Sigmoid colon (tissue), 7 donors: ENCODE measurements around the gene ZNF280B. TPM values are rescaled to one million over a fixed set of nuclear protein-coding genes. Genes with fewer than 3 reads are reported as not detected.

ENCODE experiments used
- DNase-seq: peaks from one replicate; pipeline ENCODE4 v3.0.0-alpha.2; 2019
- H3K27ac ChIP-seq, 4 donors: fragments of 200-600 bp; sonication (generic); one replicate each; pipeline ENCODE4 v1.5.1; 2016 to 2019; ENCODE audit warnings: mild to moderate bottlenecking in 1 of 4
- H3K27me3 ChIP-seq, 3 donors: fragments of 200-600 bp; sonication (generic); one replicate each; pipeline ENCODE4 v1.5.1; 2019; ENCODE audit warnings: mild to moderate bottlenecking in 1 of 3
- H3K36me3 ChIP-seq, 4 donors: fragments of 200-600 bp; sonication (generic); one replicate each; pipeline ENCODE4 v1.5.1; 2016 to 2019
- H3K4me1 ChIP-seq, 4 donors: fragments of 200-600 bp; sonication (generic); one replicate each; pipeline ENCODE4 v1.5.1; 2017 to 2019
- H3K4me3 ChIP-seq, 4 donors: fragments of 200-600 bp; sonication (generic); one replicate each; pipeline ENCODE4 v1.5.1; 2017 to 2019; ENCODE audit warnings: mild to moderate bottlenecking in 2 of 4, moderate library complexity in 1 of 4
- H3K9me3 ChIP-seq, 4 donors: fragments of 200-600 bp in 3 of 4; sonication (generic) in 3 of 4; one replicate each; pipeline versions ENCODE4 v1.5.1 to v1.6.1; 2013 to 2019
- EP300 ChIP-seq, 4 donors: sonication (generic); formaldehyde crosslinking; IDR thresholded peaks; one replicate each; pipeline ENCODE4 v1.6.1; 2017; ENCODE audit warnings: antibody characterized with exemption in 4 of 4
- POLR2A ChIP-seq, 2 donors: fragments of 450-650 bp; IDR thresholded peaks; one replicate each; pipeline ENCODE4 v1.6.1; 2016; ENCODE audit warnings: antibody characterized with exemption in 2 of 2, mild to moderate bottlenecking in 2 of 2, moderate library complexity in 2 of 2
- POLR2AphosphoS5 ChIP-seq, 4 donors: sonication (generic); formaldehyde crosslinking; IDR thresholded peaks; one replicate each; pipeline ENCODE4 v1.6.1; 2017; ENCODE audit warnings: antibody characterized with exemption in 4 of 4
- WGBS, 2 donors: extraction: QIAGEN DNeasy Blood & Tissue Kit; methylation state at CpG; one replicate each; pipeline ENCODE4 v1.1.7; 2013; 5-methylcytosine and 5-hydroxymethylcytosine counted together
- intact Hi-C: fragments of 100-400 bp; cut with DNase I; formaldehyde crosslinking; loops from one replicate; pipeline ENCODE4 v1.15.1; 2023
- polyA plus RNA-seq, 3 donors: library from polyadenylated mRNA; stranded (reverse); fragments of 200-250 nt; gene quantifications; one replicate each; pipeline ENCODE4 v1.2.3, GENCODE V29; 2013
- total RNA-seq, 4 donors: library from RNA; depleted of rRNA; stranded (reverse); fragments of >200 nt; gene quantifications; one replicate each; pipeline ENCODE4 v1.1.0, GENCODE V29; 2016
- TF ChIP-seq, protein P1 (sequence below), 4 experiments: fragments of 450-650 bp in 3 of 4; fragments of 200-600 bp in 1 of 4; IDR thresholded peaks; one replicate each; pipeline ENCODE4 v1.5.1; 2016 to 2019; ENCODE audit warnings: antibody characterized with exemption in 4 of 4, mild to moderate bottlenecking in 3 of 4, moderate library complexity in 2 of 4
- donor health status: healthy with polysubstance abuse.
- donor health status: Bipolar disorder and iron deficiency.
- donor health status: healthy.

Gene ZNF280B
- total and polyA plus RNA-seq, 7 donors = under 0.01 to 1.1 (median 0.41) TPM

DNA sequence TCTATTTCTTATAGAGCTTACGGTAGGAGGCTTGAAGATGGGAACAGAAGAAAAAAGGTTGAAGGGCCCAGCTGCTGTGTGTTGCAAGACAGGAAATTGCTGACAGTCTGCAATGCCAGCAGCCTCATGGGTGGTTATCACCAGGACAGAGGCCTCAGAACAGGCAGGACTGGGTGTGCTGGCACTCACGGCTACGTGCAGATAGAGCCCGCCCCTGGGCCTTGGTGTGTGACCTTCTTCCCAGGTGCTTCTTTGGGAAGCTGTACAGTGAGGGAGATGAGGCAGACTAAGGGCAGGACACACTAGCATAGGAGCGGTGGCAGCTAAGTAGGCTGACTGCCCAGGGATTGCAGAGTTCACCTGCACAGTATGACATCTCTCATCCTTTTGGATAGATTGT is 37.9 kb upstream of the ZNF280B start:
- DNase-seq = no peak

DNA sequence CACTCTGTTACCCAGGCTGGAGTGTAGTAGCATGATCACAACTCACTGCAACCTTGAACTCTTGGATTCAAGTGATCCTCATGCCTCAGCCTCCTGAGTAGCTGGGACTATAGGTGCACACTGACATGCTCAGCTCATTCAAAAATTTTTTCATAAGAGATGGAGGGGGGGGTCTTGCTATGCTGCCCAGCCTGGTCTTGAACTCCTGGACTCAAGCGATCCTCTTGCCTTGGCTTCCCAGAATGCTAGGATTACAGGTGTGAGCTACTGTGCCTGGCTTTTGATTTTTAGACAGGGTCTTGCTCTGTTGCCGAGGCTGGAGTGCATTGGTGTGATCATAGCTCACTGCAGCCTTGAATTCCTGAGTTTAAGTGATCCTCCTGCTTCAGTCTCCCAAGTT is 36.5 kb upstream of the ZNF280B start:
- TF ChIP-seq, protein P1, sequence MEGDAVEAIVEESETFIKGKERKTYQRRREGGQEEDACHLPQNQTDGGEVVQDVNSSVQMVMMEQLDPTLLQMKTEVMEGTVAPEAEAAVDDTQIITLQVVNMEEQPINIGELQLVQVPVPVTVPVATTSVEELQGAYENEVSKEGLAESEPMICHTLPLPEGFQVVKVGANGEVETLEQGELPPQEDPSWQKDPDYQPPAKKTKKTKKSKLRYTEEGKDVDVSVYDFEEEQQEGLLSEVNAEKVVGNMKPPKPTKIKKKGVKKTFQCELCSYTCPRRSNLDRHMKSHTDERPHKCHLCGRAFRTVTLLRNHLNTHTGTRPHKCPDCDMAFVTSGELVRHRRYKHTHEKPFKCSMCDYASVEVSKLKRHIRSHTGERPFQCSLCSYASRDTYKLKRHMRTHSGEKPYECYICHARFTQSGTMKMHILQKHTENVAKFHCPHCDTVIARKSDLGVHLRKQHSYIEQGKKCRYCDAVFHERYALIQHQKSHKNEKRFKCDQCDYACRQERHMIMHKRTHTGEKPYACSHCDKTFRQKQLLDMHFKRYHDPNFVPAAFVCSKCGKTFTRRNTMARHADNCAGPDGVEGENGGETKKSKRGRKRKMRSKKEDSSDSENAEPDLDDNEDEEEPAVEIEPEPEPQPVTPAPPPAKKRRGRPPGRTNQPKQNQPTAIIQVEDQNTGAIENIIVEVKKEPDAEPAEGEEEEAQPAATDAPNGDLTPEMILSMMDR (IDR thresholded peaks at IDR 0.05) = no peak
- TF ChIP-seq POLR2A (IDR thresholded peaks at IDR 0.05) (no peak), POLR2AphosphoS5 (IDR thresholded peaks at IDR 0.05) (no peak), EP300 (IDR thresholded peaks at IDR 0.05) (no peak)
- no peaks in the 10 kb centered on the region for H3K27me3 ChIP-seq
- H3K4me3 ChIP-seq = no peak overlapping the region
- H3K9me3 ChIP-seq = no peaks in the 10 kb centered on the region
- H3K27ac ChIP-seq = no peak overlapping the region
- intact Hi-C loops = no loop called here
- no peaks in the 10 kb centered on the region for H3K4me1 ChIP-seq
- H3K36me3 ChIP-seq = no peaks in the 10 kb centered on the region
- DNase-seq = no peak
- 64 to 80% methylated on average over 2 of the region's 2 CpGs for WGBS, 2 donors

More for the DNA sequence above, 37.9 kb upstream of the ZNF280B start:
- 49 to 56% methylated on average over 5 of the region's 5 CpGs for WGBS, 2 donors
- Histone ChIP-seq H3K4me1 (no peaks in the 10 kb centered on the region), H3K27ac (no peak overlapping the region), H3K36me3 (no peaks in the 10 kb centered on the region), H3K9me3 (no peaks in the 10 kb centered on the region), H3K27me3 (no peaks in the 10 kb centered on the region), H3K4me3 (no peak overlapping the region)
- TF ChIP-seq, protein P1 (IDR thresholded peaks at IDR 0.05) = no peak
- TF ChIP-seq EP300 (IDR thresholded peaks at IDR 0.05) (no peak), POLR2AphosphoS5 (IDR thresholded peaks at IDR 0.05) (no peak), POLR2A (IDR thresholded peaks at IDR 0.05) (no peak)
- intact Hi-C loops = no loop called here

- TF ChIP-seq POLR2AphosphoS5 (IDR thresholded peaks at IDR 0.05) (no peak), EP300 (IDR thresholded peaks at IDR 0.05) (no peak), POLR2A (IDR thresholded peaks at IDR 0.05) (no peak)
- TF ChIP-seq, protein P1 (IDR thresholded peaks at IDR 0.05) = no peak
- Histone ChIP-seq H3K9me3 (peaks cover 0 to 3% (median 0%) of the 10 kb centered on the region in 4 donors), H3K27me3 (no peaks in the 10 kb centered on the region), H3K27ac (no peak overlapping the region), H3K36me3 (no peaks in the 10 kb centered on the region), H3K4me3 (no peak overlapping the region), H3K4me1 (no peaks in the 10 kb centered on the region)
- no peak for DNase-seq
- WGBS, 2 donors = 82 to 89% methylated on average over 7 of the region's 7 CpGs
- intact Hi-C loops = no loop called here
These were observed 29.9 kb upstream of the ZNF280B start for GRCh38 chr22:22538226-22538989.

- intact Hi-C loops = no loop called here
- DNase-seq = no peak
- H3K4me1 ChIP-seq = no peaks in the 10 kb centered on the region
- no peaks in the 10 kb centered on the region for H3K36me3 ChIP-seq
- TF ChIP-seq POLR2AphosphoS5 (IDR thresholded peaks at IDR 0.05) (no peak), EP300 (IDR thresholded peaks at IDR 0.05) (no peak)
- H3K27ac ChIP-seq = no peak overlapping the region
- H3K27me3 ChIP-seq = no peaks in the 10 kb centered on the region
- H3K9me3 ChIP-seq = peaks cover 0 to 3% (median 0%) of the 10 kb centered on the region in 4 donors
- 23 to 52% methylated on average over 1 of the region's 1 CpG for WGBS, 2 donors
- H3K4me3 ChIP-seq = no peak overlapping the region
These were observed 28.4 kb upstream of the ZNF280B start for GRCh38 chr22:22536916-22537315.

DNA sequence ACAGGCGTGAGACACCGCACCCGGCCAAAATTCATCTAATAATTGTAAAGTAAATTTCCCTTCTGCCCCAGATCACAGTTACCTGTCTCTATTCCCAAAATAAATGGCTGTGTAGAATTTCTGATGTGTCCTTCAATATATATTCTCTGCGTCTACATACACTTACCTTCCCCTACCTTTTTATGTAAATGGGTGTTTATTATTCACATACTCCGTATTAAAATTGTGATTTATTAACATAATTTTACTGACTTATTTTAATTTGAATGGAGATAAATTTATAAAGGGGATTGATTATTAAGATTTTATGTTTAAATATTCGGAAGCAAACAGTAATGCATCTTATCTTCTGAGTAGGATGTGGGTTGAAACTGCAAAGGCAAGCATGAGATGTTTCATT is 28.0 kb upstream of the ZNF280B start:
- H3K36me3 ChIP-seq = no peaks in the 10 kb centered on the region
- DNase-seq = no peak
- intact Hi-C loops = no loop called here
- H3K4me1 ChIP-seq = no peaks in the 10 kb centered on the region
- no peak for TF ChIP-seq POLR2AphosphoS5 (IDR thresholded peaks at IDR 0.05)
- no peak for TF ChIP-seq POLR2A (IDR thresholded peaks at IDR 0.05)
- TF ChIP-seq EP300 (IDR thresholded peaks at IDR 0.05) = no peak
- TF ChIP-seq, protein P1 (IDR thresholded peaks at IDR 0.05) = no peak
- H3K27ac ChIP-seq = no peak overlapping the region
- 67 to 70% methylated on average over 6 of the region's 6 CpGs for WGBS, 2 donors
- peaks cover 0 to 3% (median 0%) of the 10 kb centered on the region in 4 donors for H3K9me3 ChIP-seq
- H3K4me3 ChIP-seq = no peak overlapping the region
- no peaks in the 10 kb centered on the region for H3K27me3 ChIP-seq
